Measurements from ENCODE around the gene DDAH2.

DNA sequence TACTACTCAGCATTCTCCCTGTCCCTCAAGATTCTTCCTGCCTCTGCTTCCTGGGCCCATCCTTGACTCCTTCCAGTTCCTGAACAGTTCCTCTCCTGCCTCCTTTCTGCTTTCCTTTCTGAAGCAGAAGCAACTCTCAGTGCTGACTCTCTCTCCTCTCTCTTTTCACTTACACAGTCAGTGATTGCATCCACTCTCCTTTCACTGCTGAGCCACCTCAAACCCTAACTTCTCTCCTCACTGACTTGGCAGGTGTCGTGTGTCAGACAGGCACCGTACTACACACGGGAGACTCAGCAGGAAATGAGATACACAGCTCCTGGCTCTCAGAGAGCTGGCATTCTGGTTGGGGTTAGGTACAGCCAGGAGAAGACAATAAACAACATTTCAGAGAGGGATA is 31.5 kb downstream of the DDAH2 start:
- TF ChIP-seq, protein P1, sequence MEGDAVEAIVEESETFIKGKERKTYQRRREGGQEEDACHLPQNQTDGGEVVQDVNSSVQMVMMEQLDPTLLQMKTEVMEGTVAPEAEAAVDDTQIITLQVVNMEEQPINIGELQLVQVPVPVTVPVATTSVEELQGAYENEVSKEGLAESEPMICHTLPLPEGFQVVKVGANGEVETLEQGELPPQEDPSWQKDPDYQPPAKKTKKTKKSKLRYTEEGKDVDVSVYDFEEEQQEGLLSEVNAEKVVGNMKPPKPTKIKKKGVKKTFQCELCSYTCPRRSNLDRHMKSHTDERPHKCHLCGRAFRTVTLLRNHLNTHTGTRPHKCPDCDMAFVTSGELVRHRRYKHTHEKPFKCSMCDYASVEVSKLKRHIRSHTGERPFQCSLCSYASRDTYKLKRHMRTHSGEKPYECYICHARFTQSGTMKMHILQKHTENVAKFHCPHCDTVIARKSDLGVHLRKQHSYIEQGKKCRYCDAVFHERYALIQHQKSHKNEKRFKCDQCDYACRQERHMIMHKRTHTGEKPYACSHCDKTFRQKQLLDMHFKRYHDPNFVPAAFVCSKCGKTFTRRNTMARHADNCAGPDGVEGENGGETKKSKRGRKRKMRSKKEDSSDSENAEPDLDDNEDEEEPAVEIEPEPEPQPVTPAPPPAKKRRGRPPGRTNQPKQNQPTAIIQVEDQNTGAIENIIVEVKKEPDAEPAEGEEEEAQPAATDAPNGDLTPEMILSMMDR (tag by site-specific recombination; IDR thresholded peaks at IDR 0.05), result no peak
- TF ChIP-seq, protein P2, sequence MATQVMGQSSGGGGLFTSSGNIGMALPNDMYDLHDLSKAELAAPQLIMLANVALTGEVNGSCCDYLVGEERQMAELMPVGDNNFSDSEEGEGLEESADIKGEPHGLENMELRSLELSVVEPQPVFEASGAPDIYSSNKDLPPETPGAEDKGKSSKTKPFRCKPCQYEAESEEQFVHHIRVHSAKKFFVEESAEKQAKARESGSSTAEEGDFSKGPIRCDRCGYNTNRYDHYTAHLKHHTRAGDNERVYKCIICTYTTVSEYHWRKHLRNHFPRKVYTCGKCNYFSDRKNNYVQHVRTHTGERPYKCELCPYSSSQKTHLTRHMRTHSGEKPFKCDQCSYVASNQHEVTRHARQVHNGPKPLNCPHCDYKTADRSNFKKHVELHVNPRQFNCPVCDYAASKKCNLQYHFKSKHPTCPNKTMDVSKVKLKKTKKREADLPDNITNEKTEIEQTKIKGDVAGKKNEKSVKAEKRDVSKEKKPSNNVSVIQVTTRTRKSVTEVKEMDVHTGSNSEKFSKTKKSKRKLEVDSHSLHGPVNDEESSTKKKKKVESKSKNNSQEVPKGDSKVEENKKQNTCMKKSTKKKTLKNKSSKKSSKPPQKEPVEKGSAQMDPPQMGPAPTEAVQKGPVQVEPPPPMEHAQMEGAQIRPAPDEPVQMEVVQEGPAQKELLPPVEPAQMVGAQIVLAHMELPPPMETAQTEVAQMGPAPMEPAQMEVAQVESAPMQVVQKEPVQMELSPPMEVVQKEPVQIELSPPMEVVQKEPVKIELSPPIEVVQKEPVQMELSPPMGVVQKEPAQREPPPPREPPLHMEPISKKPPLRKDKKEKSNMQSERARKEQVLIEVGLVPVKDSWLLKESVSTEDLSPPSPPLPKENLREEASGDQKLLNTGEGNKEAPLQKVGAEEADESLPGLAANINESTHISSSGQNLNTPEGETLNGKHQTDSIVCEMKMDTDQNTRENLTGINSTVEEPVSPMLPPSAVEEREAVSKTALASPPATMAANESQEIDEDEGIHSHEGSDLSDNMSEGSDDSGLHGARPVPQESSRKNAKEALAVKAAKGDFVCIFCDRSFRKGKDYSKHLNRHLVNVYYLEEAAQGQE (tag by site-specific recombination; IDR thresholded peaks at IDR 0.05), result no peak
- TF ChIP-seq ZBTB7A (tag by site-specific recombination; IDR thresholded peaks at IDR 0.05; ENCODE audit: low read depth) (no peak), ZNF600 (tag by site-specific recombination; IDR thresholded peaks at IDR 0.05) (peak; percentile 64; the same call in 1 of the 2 replicates), ZNF274 (IDR thresholded peaks at IDR 0.05; ENCODE audit: low read length) (no peak), ZNF274 (tag by site-specific recombination; IDR thresholded peaks at IDR 0.05; ENCODE audit: borderline replicate concordance) (no peak), ZNF621 (tag by site-specific recombination; IDR thresholded peaks at IDR 0.05) (no peak), ZNF302 (tag by site-specific recombination; IDR thresholded peaks at IDR 0.05; ENCODE audit: low read depth) (no peak), ZNF292 (tag by site-specific recombination; IDR thresholded peaks at IDR 0.05; ENCODE audit: borderline replicate concordance, low read depth) (no peak), KLF16 (tag by site-specific recombination; IDR thresholded peaks at IDR 0.05) (no peak)

Measured in HEK293 (cell line).